ENCODE data around the gene FCHO1. TPM values are rescaled to one million over a fixed set of nuclear protein-coding genes. Genes with fewer than 3 reads are reported as not detected.

The FCHO1 gene
- total and polyA plus RNA-seq, 10 of the 15 experiments (the other 5 are each of a cell fraction or from before 2014, with no cell fraction given) = 0.14 to 45.8 (median 15.8) TPM

DNA sequence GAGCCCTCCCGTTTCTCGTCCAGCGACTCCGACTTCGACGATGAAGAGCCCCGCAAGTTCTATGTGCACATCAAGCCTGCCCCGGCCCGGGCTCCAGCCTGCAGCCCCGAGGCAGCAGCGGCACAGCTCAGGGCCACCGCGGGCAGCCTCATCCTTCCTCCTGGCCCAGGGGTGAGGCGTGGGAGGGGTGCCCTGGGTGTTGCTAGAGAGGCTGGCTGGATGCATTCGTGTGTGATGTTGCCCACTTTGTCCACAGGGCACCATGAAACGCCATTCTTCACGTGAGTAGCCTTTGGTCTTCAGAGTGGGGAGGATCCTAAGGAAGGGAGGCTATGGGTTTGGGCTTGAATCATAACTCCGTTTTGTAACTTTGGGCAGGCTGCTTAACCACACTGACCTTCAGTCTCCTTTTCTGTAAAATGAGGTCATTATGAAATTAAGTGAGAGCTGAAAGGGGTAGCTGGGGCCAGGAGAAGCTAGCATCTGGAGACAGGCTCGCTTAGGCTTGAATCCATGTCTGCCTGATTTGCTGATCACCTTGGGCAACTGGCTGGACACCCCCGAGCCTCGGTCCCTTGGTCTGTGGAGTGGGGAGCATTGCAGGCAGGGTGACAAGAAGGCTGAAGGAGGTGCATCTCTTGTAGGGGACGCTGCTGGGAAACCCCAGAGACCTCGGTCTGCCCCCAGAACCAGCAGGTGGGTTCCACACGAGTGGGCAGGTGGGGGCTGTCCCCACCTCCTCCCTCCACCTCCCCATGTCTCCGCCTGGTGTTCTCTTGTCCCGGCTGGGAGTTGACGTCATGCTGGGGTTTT lies 24.9 kb downstream of the FCHO1 start:
- Histone ChIP-seq H3K9ac (ENCODE audit: control insufficient read depth, insufficient read depth, low read length) (peak overlapping the region; percentile 9; the same call in 1 of the 2 replicates), H3K27ac (ENCODE audit: control insufficient read depth, insufficient read depth) (peak overlapping the region; percentile 76), H3K4me3 (no peak overlapping the region), H3K9me3 (replicated peaks; ENCODE audit: control insufficient read depth, insufficient read depth, low read length) (no peaks in the 10 kb centered on the region), H3K4me1 (ENCODE audit: control insufficient read depth, insufficient read depth, low read length) (peaks cover 20% of the 10 kb centered on the region), H3K36me3 (ENCODE audit: control insufficient read depth in 2 of 2, insufficient read depth in 2 of 2, low read length in 1 of 2) (peaks cover 7 to 12% of the 10 kb centered on the region in 2 experiments), H2AFZ (ENCODE audit: control insufficient read depth, low read depth, low read length) (no peak overlapping the region), H3K79me2 (ENCODE audit: control insufficient read depth, insufficient read depth, low read length) (no peaks in the 10 kb centered on the region), H3K27me3 (replicated peaks in 1 of 2; ENCODE audit: control insufficient read depth in 2 of 2, insufficient read depth in 2 of 2, low read length in 1 of 2) (no peaks in the 10 kb centered on the region), H3K4me2 (ENCODE audit: control insufficient read depth, insufficient read depth) (peak overlapping the region; percentile 75), H4K20me1 (ENCODE audit: control insufficient read depth, insufficient read depth) (no peaks in the 10 kb centered on the region; the same call in 1 of the 2 replicates)
- DNase-seq (ENCODE audit: low read depth, low spot score) (peak; percentile 80), ATAC-seq (peak; percentile 86), FAIRE-seq (peak; percentile 71)
- ChIA-PET SMC1A (ENCODE audit: uncharacterized antibody, unreplicated experiment) (interaction anchor here (0.8 to 2.6 kb wide), 17 partner anchors 10 to 249 kb away, joined by 3 to 20 read pairs (median 5); partner anchors contain the start of genes FCHO1, MAP1S and RPL18A), POLR2A (interaction anchor here (0.5 to 2.1 kb wide), 11 partner anchors 9 to 253 kb away, joined by 3 to 23 read pairs (median 4); partner anchors contain the start of gene FCHO1), CTCF (interaction anchor here (0.6 to 4.4 kb wide), 27 partner anchors 10 to 224 kb away, joined by 3 to 28 read pairs (median 5); partner anchors contain the start of genes CCDC124, JAK3 and MAP1S), RAD21 (ENCODE audit: unreplicated experiment) (interaction anchor here (0.5 to 5.0 kb wide), 13 partner anchors 10 to 156 kb away, joined by 3 to 96 read pairs (median 4); partner anchors contain the start of genes CCDC124, FCHO1, JAK3 and MAP1S)
- no TSS peak for BruUV-seq (replicated peaks)
- in situ Hi-C loops (cut with MboI) (no loop called here), intact Hi-C loops (cut with micrococcal nuclease; ENCODE audit: unreplicated experiment) (loop anchor here (2.0 to 5.0 kb wide), 2 partner anchors 21 to 81 kb away; partner anchors contain the start of gene RPL18A)
- 2% methylated on average over 20 of the region's 27 CpGs for WGBS (ENCODE audit: insufficient coverage, insufficient replicate concordance, low lambda C conversion rate, missing lambda C conversion rate)
- no peak for TF ChIP-seq SUZ12 (IDR thresholded peaks at IDR 0.05; ENCODE audit: unreplicated experiment)
- TF ChIP-seq RELB (IDR thresholded peaks at IDR 0.05; ENCODE audit: low read depth) = peak; percentile 93
- TF ChIP-seq POLR2AphosphoS5 (IDR thresholded peaks at IDR 0.05; ENCODE audit: low read length) = no peak
- TF ChIP-seq EP300 (IDR thresholded peaks at IDR 0.05; ENCODE audit: borderline replicate concordance in 1 of 2, control insufficient read depth in 1 of 2, low read depth in 2 of 2, low read length in 2 of 2) = peak; percentile 67 to 72; a peak in 2 of 4 replicates
- TF ChIP-seq PAX5 (IDR thresholded peaks at IDR 0.05; ENCODE audit: borderline replicate concordance, low read depth, low read length) = peak; percentile 99
- TF ChIP-seq, protein P1, sequence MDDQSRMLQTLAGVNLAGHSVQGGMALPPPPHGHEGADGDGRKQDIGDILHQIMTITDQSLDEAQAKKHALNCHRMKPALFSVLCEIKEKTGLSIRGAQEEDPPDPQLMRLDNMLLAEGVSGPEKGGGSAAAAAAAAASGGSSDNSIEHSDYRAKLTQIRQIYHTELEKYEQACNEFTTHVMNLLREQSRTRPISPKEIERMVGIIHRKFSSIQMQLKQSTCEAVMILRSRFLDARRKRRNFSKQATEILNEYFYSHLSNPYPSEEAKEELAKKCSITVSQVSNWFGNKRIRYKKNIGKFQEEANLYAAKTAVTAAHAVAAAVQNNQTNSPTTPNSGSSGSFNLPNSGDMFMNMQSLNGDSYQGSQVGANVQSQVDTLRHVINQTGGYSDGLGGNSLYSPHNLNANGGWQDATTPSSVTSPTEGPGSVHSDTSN (IDR thresholded peaks at IDR 0.05; ENCODE audit: insufficient replicate concordance, low read depth, low read length) = no peak
- peak; percentile 39; the same call in 1 of the 2 replicates for TF ChIP-seq YY1 (IDR thresholded peaks at IDR 0.05; ENCODE audit: low read depth, low read length)
- TF ChIP-seq RBBP5 (conservative IDR thresholded peaks at IDR 0.05) = no peak
- TF ChIP-seq BCL11A (IDR thresholded peaks at IDR 0.05; ENCODE audit: low read depth, low read length) = peak; percentile 83
- TF ChIP-seq CBFB (IDR thresholded peaks at IDR 0.05; ENCODE audit: low read depth) = peak; percentile 78; the same call in 1 of the 2 replicates
- peak; percentile 86; the same call in 1 of the 2 replicates for TF ChIP-seq TBL1XR1 (IDR thresholded peaks at IDR 0.05; ENCODE audit: low read depth, low read length)
- TF ChIP-seq DPF2 (IDR thresholded peaks at IDR 0.05) = peak; percentile 98
- TF ChIP-seq IRF4 (IDR thresholded peaks at IDR 0.05; ENCODE audit: low read depth, low read length) = peak; percentile 83
- peak; percentile 83 for TF ChIP-seq MLLT1 (IDR thresholded peaks at IDR 0.05)
- 0 out of 2 replicates have a peak, but pooled peaks have one; percentile 14 for TF ChIP-seq TARDBP (IDR thresholded peaks at IDR 0.05; ENCODE audit: borderline replicate concordance)
- TF ChIP-seq CREB1 (IDR thresholded peaks at IDR 0.05; ENCODE audit: low read depth) = peak; percentile 85
- no peak for TF ChIP-seq MYC (IDR thresholded peaks at IDR 0.05; ENCODE audit: insufficient read depth, insufficient read length, insufficient replicate concordance, low read length, severe bottlenecking)
- TF ChIP-seq MEF2A (IDR thresholded peaks at IDR 0.05; ENCODE audit: insufficient read depth, low read depth, low read length) = peak; percentile 60; the same call in 1 of the 2 replicates
- TF ChIP-seq EED (IDR thresholded peaks at IDR 0.05; ENCODE audit: low read depth) = peak; percentile 88

Measured in GM12878 (cell line).